Neural progenitor cell (in vitro differentiated cells): Measurements from ENCODE around the gene ATXN7L1. TPM values are rescaled to one million over a fixed set of nuclear protein-coding genes. Genes with fewer than 3 reads are reported as not detected.

Experiments used
- DNase-seq: peaks from one replicate; pipeline ENCODE4 v3.0.0-alpha.2; 2016; ENCODE audit warnings: low spot score
- H2AFZ ChIP-seq: fragments of 200-600 bp; sonication (generic); replicated peaks from 2 replicates; pipeline ENCODE4 v1.6.1; 2016; ENCODE audit warnings: antibody characterized with exemption
- H3F3A ChIP-seq: fragments of 200-600 bp; sonication (generic); 2 replicates; pipeline ENCODE4 v1.6.1; 2016; ENCODE audit warnings: antibody characterized with exemption, low read depth
- H3K27ac ChIP-seq: fragments of 200-600 bp; sonication (generic); 2 replicates; pipeline ENCODE4 v1.5.1; 2016; ENCODE audit warnings: mild to moderate bottlenecking
- H3K27me3 ChIP-seq: fragments of 200-600 bp; sonication (generic); 2 replicates; pipeline ENCODE4 v1.6.1; 2016; ENCODE audit warnings: mild to moderate bottlenecking, moderate library complexity
- H3K36me3 ChIP-seq: fragments of 200-600 bp; sonication (generic); 2 replicates; pipeline ENCODE4 v1.5.1; 2016
- H3K4me1 ChIP-seq: fragments of 200-600 bp; sonication (generic); 2 replicates; pipeline ENCODE4 v1.6.1; 2016; ENCODE audit warnings: mixed run types
- H3K4me2 ChIP-seq: fragments of 200-600 bp; sonication (generic); 2 replicates; pipeline ENCODE4 v1.6.1; 2016
- H3K4me3 ChIP-seq: fragments of 200-600 bp; sonication (generic); 2 replicates; pipeline ENCODE4 v1.5.1; 2016
- H3K79me2 ChIP-seq: fragments of 200-600 bp; sonication (generic); 2 replicates; pipeline ENCODE4 v1.6.1; 2016; ENCODE audit warnings: low read depth
- H3K9ac ChIP-seq: fragments of 200-600 bp; sonication (generic); 2 replicates; pipeline ENCODE4 v1.6.1; 2016
- H3K9me3 ChIP-seq: fragments of 200-600 bp; sonication (generic); 2 replicates; pipeline ENCODE4 v1.5.1; 2016; ENCODE audit warnings: low read depth
- H4K20me1 ChIP-seq: fragments of 200-600 bp; sonication (generic); 2 replicates; pipeline ENCODE4 v1.6.1; 2016; ENCODE audit warnings: low read depth
- H3K27ac Mint-ChIP-seq: 3 replicates; pipeline ENCODE4 v1.8.0; 2021; ENCODE audit warnings: mixed read lengths
- H3K27me3 Mint-ChIP-seq: 2 replicates; pipeline ENCODE4 v1.8.0; 2022; ENCODE audit warnings: low read depth, mild to moderate bottlenecking, inconsistent platforms, moderate library complexity, mixed read lengths; ENCODE audit not compliant: insufficient read depth
- H3K36me3 Mint-ChIP-seq: 3 replicates; pipeline ENCODE4 v1.8.0; 2021; ENCODE audit warnings: mixed read lengths
- H3K4me1 Mint-ChIP-seq: 3 replicates; pipeline ENCODE4 v1.8.0; 2021; ENCODE audit warnings: mixed read lengths
- H3K4me3 Mint-ChIP-seq: 3 replicates; pipeline ENCODE4 v1.8.0; 2021; ENCODE audit warnings: mild to moderate bottlenecking, moderate library complexity, mixed read lengths
- H3K9me3 Mint-ChIP-seq: 3 replicates; pipeline ENCODE4 v1.8.0; 2020; ENCODE audit warnings: mixed read lengths
- CTCF ChIP-seq: fragments of 200-600 bp; sonication (generic); IDR thresholded peaks from 2 replicates; pipeline ENCODE4 v1.5.1; 2017; ENCODE audit warnings: antibody characterized with exemption, mild to moderate bottlenecking
- EZH2 ChIP-seq: fragments of 200-600 bp; sonication (generic); IDR thresholded peaks from 2 replicates; pipeline ENCODE4 v1.6.1; 2017; ENCODE audit warnings: antibody characterized with exemption, mild to moderate bottlenecking, moderate library complexity
- EZH2phosphoT487 ChIP-seq: fragments of 200-600 bp; sonication (generic); IDR thresholded peaks from 2 replicates; pipeline ENCODE4 v1.6.1; 2017; ENCODE audit warnings: antibody characterized with exemption
- total RNA-seq: library from RNA; depleted of rRNA; stranded (reverse); fragments of >200 nt; gene quantifications from 2 replicates; pipeline ENCODE4 v1.2.3, GENCODE V29; 2015; ENCODE audit warnings: low replicate concordance

ATXN7L1 gene
- total RNA-seq, 1 donor from 2014 or later, result 5.9 TPM

- Mint-ChIP-seq H3K9me3 (no peaks in the 10 kb centered on the region), H3K36me3 (peaks cover 3% of the 10 kb centered on the region), H3K27me3 (peaks cover 3% of the 10 kb centered on the region), H3K4me1 (peaks cover 27% of the 10 kb centered on the region), H3K27ac (no peak overlapping the region), H3K4me3 (no peak overlapping the region)
- H3K9me3 ChIP-seq, result no peaks in the 10 kb centered on the region
- peaks cover 23% of the 10 kb centered on the region for H3K4me1 ChIP-seq
- no peak for DNase-seq
- no peak overlapping the region for H3K4me2 ChIP-seq
- H3K79me2 ChIP-seq, result no peaks in the 10 kb centered on the region
- TF ChIP-seq EZH2 (no peak), CTCF (no peak), EZH2phosphoT487 (no peak)
- H4K20me1 ChIP-seq, result peaks cover 31% of the 10 kb centered on the region
- no peak overlapping the region for H3K27ac ChIP-seq
- H3K9ac ChIP-seq, result no peak overlapping the region
- no peak overlapping the region for H3K4me3 ChIP-seq
- H3K36me3 ChIP-seq, result no peaks in the 10 kb centered on the region
- no peak overlapping the region for H2AFZ ChIP-seq
- H3K27me3 ChIP-seq, result no peaks in the 10 kb centered on the region
- H3F3A ChIP-seq, result peaks cover 15% of the 10 kb centered on the region
Observed at GRCh38 chr7:105756367-105756766, 120.0 kb downstream of the ATXN7L1 start.

GRCh38 chr7:105752671-105753275, 123.6 kb downstream of the ATXN7L1 start:
- H3K27ac ChIP-seq, result no peak overlapping the region
- H3K4me2 ChIP-seq, result peak overlapping the region; percentile 45
- Mint-ChIP-seq H3K4me1 (peaks cover 12% of the 10 kb centered on the region), H3K4me3 (peak overlapping the region; percentile 68), H3K27ac (peak overlapping the region; percentile 62), H3K36me3 (peaks cover 7% of the 10 kb centered on the region), H3K27me3 (peaks cover 3% of the 10 kb centered on the region), H3K9me3 (no peaks in the 10 kb centered on the region)
- H3K36me3 ChIP-seq, result no peaks in the 10 kb centered on the region
- no peaks in the 10 kb centered on the region for H3K27me3 ChIP-seq
- H3K9ac ChIP-seq, result no peak overlapping the region
- peaks cover 28% of the 10 kb centered on the region for H3K4me1 ChIP-seq
- H4K20me1 ChIP-seq, result peaks cover 44% of the 10 kb centered on the region
- H2AFZ ChIP-seq, result no peak overlapping the region
- TF ChIP-seq EZH2 (no peak), CTCF (no peak), EZH2phosphoT487 (no peak)
- peak; percentile 74 for DNase-seq
- H3K4me3 ChIP-seq, result no peak overlapping the region
- H3K79me2 ChIP-seq, result no peaks in the 10 kb centered on the region
- H3F3A ChIP-seq, result peaks cover 15% of the 10 kb centered on the region
- H3K9me3 ChIP-seq, result no peaks in the 10 kb centered on the region

GRCh38 chr7:105751054-105751453, 125.3 kb downstream of the ATXN7L1 start:
- peaks cover 3% of the 10 kb centered on the region for H3K27me3 Mint-ChIP-seq
- H3K27ac Mint-ChIP-seq, result no peak overlapping the region
- no peak overlapping the region for H2AFZ ChIP-seq
- H3K4me3 ChIP-seq, result no peak overlapping the region
- H3K4me2 ChIP-seq, result no peak overlapping the region
- no peak for DNase-seq
- no peaks in the 10 kb centered on the region for H3K36me3 ChIP-seq
- peaks cover 15% of the 10 kb centered on the region for H3F3A ChIP-seq
- no peak overlapping the region for H3K4me3 Mint-ChIP-seq
- H3K9me3 ChIP-seq, result no peaks in the 10 kb centered on the region
- peaks cover 12% of the 10 kb centered on the region for H3K4me1 Mint-ChIP-seq
- H3K9me3 Mint-ChIP-seq, result no peaks in the 10 kb centered on the region
- TF ChIP-seq EZH2phosphoT487 (no peak), CTCF (no peak), EZH2 (no peak)
- no peaks in the 10 kb centered on the region for H3K79me2 ChIP-seq
- H3K27me3 ChIP-seq, result no peaks in the 10 kb centered on the region
- peaks cover 7% of the 10 kb centered on the region for H3K36me3 Mint-ChIP-seq
- H4K20me1 ChIP-seq, result peaks cover 47% of the 10 kb centered on the region
- H3K27ac ChIP-seq, result no peak overlapping the region
- no peak overlapping the region for H3K9ac ChIP-seq
- peaks cover 28% of the 10 kb centered on the region for H3K4me1 ChIP-seq
